Brain microvascular endothelial cell (primary cell): Measurements from ENCODE around the gene MLLT6.

Experiments
- DNase-seq: peaks from one replicate; pipeline ENCODE4 v3.0.0-alpha.2; 2020
- H3K27ac ChIP-seq: fragments of 250-450 bp; sonication (Bioruptor Pico); 2 replicates; pipeline ENCODE4 v1.5.1; 2020; ENCODE audit warnings: mild to moderate bottlenecking, moderate library complexity
- H3K27me3 ChIP-seq: fragments of 250-450 bp; sonication (Bioruptor Pico); replicated peaks from 2 replicates; pipeline ENCODE4 v1.5.1; 2020; ENCODE audit warnings: mild to moderate bottlenecking
- H3K36me3 ChIP-seq: fragments of 250-450 bp; sonication (Bioruptor Pico); replicated peaks from 2 replicates; pipeline ENCODE4 v1.5.1; 2020; ENCODE audit warnings: mild to moderate bottlenecking
- H3K4me3 ChIP-seq: 2 replicates; pipeline ENCODE4 v1.5.1; 2011; ENCODE audit warnings: low read depth, mild to moderate bottlenecking, control low read depth, low read length, moderate library complexity
- in situ Hi-C: cut with HindIII; loops from 2 replicates; pipeline ENCODE4 v1.10.0; 2017; ENCODE audit warnings: low sequenced_read_pairs, low pct_ligation_motif_present
- TF ChIP-seq, protein P1 (sequence below): IDR thresholded peaks from 2 replicates; pipeline ENCODE4 v1.5.1; 2011; ENCODE audit warnings: low read depth, mild to moderate bottlenecking, moderate library complexity, low read length, control low read depth, inconsistent platforms; ENCODE audit errors: missing control alignments

The MLLT6 gene

DNA sequence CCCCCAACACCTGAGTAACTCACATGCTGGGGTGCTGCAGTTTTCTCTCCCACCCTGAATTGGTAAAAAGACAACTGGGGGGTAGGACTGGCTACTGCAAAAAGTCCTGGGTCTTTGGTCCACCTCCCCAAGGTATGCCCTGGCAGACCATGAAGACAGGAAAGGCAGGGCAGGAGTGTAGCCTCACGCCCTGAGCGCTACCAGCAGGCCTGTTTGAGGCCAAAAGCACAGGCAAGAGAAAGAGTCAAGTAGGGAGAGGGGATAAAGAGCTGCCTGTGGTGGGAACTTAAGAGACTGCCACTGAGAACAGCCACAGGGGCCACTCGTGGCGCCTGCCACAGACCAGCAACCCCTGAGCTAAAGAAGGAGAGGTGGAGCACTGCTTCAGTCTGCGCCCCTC lies 61.3 kb downstream of the MLLT6 start:
- DNase-seq = no peak
- Histone ChIP-seq H3K27me3 (no peaks in the 10 kb centered on the region), H3K4me3 (no peak overlapping the region), H3K36me3 (peaks cover 72% of the 10 kb centered on the region), H3K27ac (no peak overlapping the region)
- in situ Hi-C loops = no loop called here
- TF ChIP-seq, protein P1, sequence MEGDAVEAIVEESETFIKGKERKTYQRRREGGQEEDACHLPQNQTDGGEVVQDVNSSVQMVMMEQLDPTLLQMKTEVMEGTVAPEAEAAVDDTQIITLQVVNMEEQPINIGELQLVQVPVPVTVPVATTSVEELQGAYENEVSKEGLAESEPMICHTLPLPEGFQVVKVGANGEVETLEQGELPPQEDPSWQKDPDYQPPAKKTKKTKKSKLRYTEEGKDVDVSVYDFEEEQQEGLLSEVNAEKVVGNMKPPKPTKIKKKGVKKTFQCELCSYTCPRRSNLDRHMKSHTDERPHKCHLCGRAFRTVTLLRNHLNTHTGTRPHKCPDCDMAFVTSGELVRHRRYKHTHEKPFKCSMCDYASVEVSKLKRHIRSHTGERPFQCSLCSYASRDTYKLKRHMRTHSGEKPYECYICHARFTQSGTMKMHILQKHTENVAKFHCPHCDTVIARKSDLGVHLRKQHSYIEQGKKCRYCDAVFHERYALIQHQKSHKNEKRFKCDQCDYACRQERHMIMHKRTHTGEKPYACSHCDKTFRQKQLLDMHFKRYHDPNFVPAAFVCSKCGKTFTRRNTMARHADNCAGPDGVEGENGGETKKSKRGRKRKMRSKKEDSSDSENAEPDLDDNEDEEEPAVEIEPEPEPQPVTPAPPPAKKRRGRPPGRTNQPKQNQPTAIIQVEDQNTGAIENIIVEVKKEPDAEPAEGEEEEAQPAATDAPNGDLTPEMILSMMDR = no peak

DNA sequence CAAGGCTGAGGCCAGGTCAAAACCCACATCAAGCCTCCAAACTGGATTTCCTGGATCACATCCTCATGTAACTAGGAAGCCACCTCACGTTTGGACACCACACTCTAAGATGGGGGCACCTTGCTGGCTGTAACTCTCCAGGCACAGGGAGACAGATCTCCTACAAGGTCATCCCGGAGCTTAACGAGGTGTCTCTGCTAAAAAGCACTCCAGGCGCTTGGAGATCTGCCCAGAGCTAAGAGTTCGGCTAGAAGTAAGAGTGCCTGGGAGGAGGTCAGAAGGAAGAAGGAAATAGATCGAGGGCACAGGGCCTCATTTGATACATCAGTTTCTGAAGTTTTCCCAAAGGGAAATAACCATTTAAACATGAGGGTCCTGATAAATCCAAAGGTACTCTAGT lies 63.3 kb downstream of the MLLT6 start:
- no peak for DNase-seq
- Histone ChIP-seq H3K27ac (no peak overlapping the region), H3K4me3 (no peak overlapping the region), H3K27me3 (no peaks in the 10 kb centered on the region), H3K36me3 (peaks cover 79% of the 10 kb centered on the region)
- TF ChIP-seq, protein P1 = no peak
- in situ Hi-C loops = no loop called here

DNA sequence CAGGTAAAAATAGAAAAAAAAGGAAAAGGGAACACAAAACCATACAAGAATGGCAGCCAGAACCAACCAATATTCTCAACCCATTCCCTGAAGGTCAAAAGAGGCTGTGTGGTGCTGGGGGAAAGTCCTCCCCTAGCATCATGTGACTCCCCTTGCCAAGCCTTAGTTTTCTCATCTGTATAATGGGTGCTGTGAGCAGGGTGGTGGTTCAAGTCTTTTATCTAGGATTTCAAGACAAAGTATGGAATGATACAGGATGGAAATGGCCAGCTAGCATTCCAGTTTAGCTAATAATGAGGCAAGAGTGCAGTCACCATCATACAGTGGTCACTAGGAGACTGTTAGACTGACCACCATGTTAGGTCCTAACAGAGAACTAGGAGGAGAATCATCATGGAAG lies 68.2 kb downstream of the MLLT6 start:
- DNase-seq = no peak
- Histone ChIP-seq H3K4me3 (no peak overlapping the region), H3K36me3 (peaks cover 73% of the 10 kb centered on the region), H3K27me3 (no peaks in the 10 kb centered on the region), H3K27ac (no peak overlapping the region)
- in situ Hi-C loops = no loop called here
- TF ChIP-seq, protein P1 = no peak

GRCh38 chr17:38777641-38778250 lies 72.7 kb downstream of the MLLT6 start:
- peaks cover 80% of the 10 kb centered on the region for H3K36me3 ChIP-seq
- H3K27ac ChIP-seq = no peak overlapping the region
- TF ChIP-seq, protein P1 = no peak

More at GRCh38 chr17:38777641-38778250, 72.7 kb downstream of the MLLT6 start:
- Histone ChIP-seq H3K27me3 (no peaks in the 10 kb centered on the region), H3K4me3 (no peak overlapping the region)
- in situ Hi-C loops = no loop called here
- DNase-seq = no peak
